ENCODE data around the gene CRYBG2.
"Not testable (repeated sequence)": the region's sequence is repeated elsewhere in the genome, so short reads cannot be mapped to it uniquely, and the experiment has no call there.

The CRYBG2 gene, protein sequence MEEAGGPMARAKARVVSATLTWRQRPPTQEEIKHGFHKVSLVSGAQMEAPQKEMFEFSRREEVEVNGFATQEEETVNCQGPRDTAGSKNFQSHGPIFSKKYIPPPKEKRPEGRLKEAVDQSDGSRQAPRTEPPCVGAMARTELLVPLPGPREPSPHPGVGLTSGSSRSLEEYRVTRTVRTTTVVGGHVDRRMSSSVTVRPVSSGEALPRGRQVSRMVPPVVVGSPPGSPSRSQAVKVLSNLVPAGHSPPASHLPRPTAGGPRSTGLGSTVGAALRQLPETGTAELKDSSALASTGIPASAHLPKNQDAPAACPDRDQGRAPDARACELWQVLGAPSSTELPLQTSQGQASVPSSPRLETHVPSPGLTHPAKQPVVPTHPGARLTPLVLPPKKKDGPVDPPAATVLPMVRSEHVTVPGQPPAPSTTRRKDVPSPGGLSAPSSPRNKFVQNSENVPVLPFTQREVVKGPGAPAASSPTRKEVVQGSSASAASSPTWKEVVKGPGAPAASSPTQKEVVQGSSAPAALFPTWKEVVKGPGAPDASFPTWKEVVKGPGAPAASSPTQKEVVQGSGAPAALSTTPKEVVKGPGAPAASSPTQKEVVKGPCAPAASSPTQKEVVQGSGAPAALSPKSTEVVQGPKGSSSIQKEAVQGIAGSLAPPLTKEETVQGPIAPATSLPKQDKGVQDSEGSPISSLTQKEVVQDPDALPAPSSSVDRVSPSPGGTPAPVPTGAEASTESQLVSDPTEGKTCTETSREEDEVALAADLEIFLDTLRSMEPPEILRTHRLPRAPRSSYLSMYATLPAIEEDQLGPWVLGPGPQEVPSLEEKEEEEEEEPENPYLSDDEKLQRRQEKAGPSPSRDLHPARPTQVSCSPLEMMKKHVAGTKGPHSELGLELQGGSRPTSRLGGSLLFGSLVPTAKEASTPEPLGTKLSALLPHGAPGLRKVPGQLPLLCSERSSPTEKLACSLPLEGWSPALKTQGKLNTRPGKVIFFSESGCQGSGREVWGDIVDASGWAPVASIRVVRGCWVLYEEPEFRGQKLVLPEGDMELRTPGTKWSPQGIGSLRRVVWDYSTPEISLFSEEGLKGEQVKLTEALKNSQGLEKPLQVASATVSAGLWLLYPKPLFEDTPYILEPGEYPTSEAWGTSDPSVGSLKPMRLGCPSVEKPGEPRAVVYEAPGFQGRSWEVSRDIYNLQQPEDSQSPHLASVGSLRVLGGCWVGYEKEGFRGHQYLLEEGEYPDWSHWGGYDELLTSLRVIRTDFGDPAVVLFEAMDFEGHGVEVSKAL (N-terminal part only)

GRCh38 chr1:26353976-26354820 lies at the start of gene CRYBG2:
CRYBG2 (minus strand) TSS chr1:26354130; CDS start chr1:26346657, 7,473 bp downstream.
- peaks cover 5% of the 10 kb centered on the region for H3K36me3 Mint-ChIP-seq (ENCODE audit: insufficient read depth)
- H3K4me1 Mint-ChIP-seq = peaks cover 17% of the 10 kb centered on the region
- no peak within 1 kb of the TSS for H3K27ac Mint-ChIP-seq (ENCODE audit: low read depth)
- H3K4me3 Mint-ChIP-seq = no peak within 1 kb of the TSS
- H3K9me3 Mint-ChIP-seq = no peaks in the 10 kb centered on the region
- DNase-seq (ENCODE audit: low spot score in 2 of 2) (no peak), ATAC-seq (replicated peaks; ENCODE audit: extremely low read depth, poor library complexity, severe bottlenecking) (no peak)
- peaks cover 7% of the 10 kb centered on the region for H3K27me3 Mint-ChIP-seq

GRCh38 chr1:26403656-26404055 lies 49.7 kb upstream of the CRYBG2 start:
- no peak overlapping the region for H3K27ac Mint-ChIP-seq (ENCODE audit: low read depth)

GRCh38 chr1:26401891-26402290 lies 48.0 kb upstream of the CRYBG2 start:
- peaks cover 58% of the 10 kb centered on the region for H3K27me3 Mint-ChIP-seq
- no peak overlapping the region for H3K4me3 Mint-ChIP-seq
- no peaks in the 10 kb centered on the region for H3K36me3 Mint-ChIP-seq (ENCODE audit: insufficient read depth)
- no peaks in the 10 kb centered on the region for H3K4me1 Mint-ChIP-seq
- DNase-seq (ENCODE audit: low spot score in 2 of 2) (no peak), ATAC-seq (replicated peaks; ENCODE audit: extremely low read depth, poor library complexity, severe bottlenecking) (no peak)
- H3K27ac Mint-ChIP-seq (ENCODE audit: low read depth) = no peak overlapping the region
- no peaks in the 10 kb centered on the region for H3K9me3 Mint-ChIP-seq

More at GRCh38 chr1:26403656-26404055, 49.7 kb upstream of the CRYBG2 start:
- peaks cover 4% of the 10 kb centered on the region for H3K36me3 Mint-ChIP-seq (ENCODE audit: insufficient read depth)
- H3K4me3 Mint-ChIP-seq = no peak overlapping the region
- DNase-seq (ENCODE audit: low spot score in 2 of 2) (no peak), ATAC-seq (replicated peaks; ENCODE audit: extremely low read depth, poor library complexity, severe bottlenecking) (no peak)
- H3K4me1 Mint-ChIP-seq = peaks cover 3% of the 10 kb centered on the region
- no peaks in the 10 kb centered on the region for H3K9me3 Mint-ChIP-seq
- peaks cover 65% of the 10 kb centered on the region for H3K27me3 Mint-ChIP-seq

DNA sequence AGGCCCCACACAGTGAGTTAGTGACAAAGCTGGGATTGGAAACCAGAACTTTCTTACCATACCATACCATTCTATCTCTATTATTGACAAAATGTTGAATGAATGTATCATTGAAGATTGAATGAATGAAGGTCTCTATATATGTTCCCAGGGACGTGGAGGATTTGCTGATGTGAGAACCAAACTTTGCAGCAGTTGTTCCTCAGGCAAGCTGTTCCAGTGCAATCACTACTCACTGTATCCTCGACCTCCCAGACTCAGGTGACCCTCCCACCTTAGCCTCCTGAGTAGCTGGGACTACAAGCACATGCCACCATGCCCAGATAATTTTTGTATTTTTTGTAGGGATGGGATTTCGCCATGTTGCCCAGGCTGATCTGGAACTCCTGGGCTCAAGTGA lies 45.1 kb upstream of the CRYBG2 start:
- Mint-ChIP-seq H3K4me3 (no peak overlapping the region), H3K4me1 (no peaks in the 10 kb centered on the region), H3K9me3 (no peaks in the 10 kb centered on the region), H3K27me3 (peaks cover 43% of the 10 kb centered on the region), H3K36me3 (ENCODE audit: insufficient read depth) (no peaks in the 10 kb centered on the region), H3K27ac (ENCODE audit: low read depth) (no peak overlapping the region)
- DNase-seq (ENCODE audit: low spot score in 2 of 2) (no peak), ATAC-seq (replicated peaks; ENCODE audit: extremely low read depth, poor library complexity, severe bottlenecking) (no peak)

GRCh38 chr1:26395754-26396153 lies 41.8 kb upstream of the CRYBG2 start:
- no peaks in the 10 kb centered on the region for H3K36me3 Mint-ChIP-seq (ENCODE audit: insufficient read depth)
- no peak overlapping the region for H3K27ac Mint-ChIP-seq (ENCODE audit: low read depth)
- H3K4me3 Mint-ChIP-seq = no peak overlapping the region
- H3K9me3 Mint-ChIP-seq = no peaks in the 10 kb centered on the region
- no peak for ATAC-seq (replicated peaks; ENCODE audit: extremely low read depth, poor library complexity, severe bottlenecking)
- H3K27me3 Mint-ChIP-seq = peaks cover 10% of the 10 kb centered on the region
- no peak for DNase-seq (ENCODE audit: low spot score in 2 of 2)
- peaks cover 11% of the 10 kb centered on the region for H3K4me1 Mint-ChIP-seq

DNA sequence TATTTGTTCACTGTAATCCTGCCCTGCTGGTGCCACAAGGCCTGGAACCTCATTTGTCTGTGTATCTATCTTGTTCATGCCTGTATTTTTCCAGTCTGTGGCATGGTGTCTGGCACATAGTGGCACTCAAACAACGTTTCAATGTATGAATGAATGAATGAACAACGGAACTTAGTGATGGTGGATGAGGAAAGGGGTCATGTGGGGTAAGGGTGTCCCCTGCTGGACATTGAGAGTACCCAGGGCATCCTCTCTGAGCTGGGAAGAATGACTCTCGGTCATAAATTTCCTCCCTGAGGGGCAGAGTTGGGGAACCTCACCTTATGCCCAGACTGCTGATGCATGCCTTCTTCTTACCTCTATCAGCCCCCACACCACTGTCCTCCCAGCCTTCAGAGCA lies 37.5 kb upstream of the CRYBG2 start:
- H3K4me3 Mint-ChIP-seq = no peak overlapping the region
- H3K27me3 Mint-ChIP-seq = peaks cover 10% of the 10 kb centered on the region
- ATAC-seq (replicated peaks; ENCODE audit: extremely low read depth, poor library complexity, severe bottlenecking) (peak; percentile 72), DNase-seq (ENCODE audit: low spot score in 2 of 2) (peak; percentile 30 to 32)
- peaks cover 2% of the 10 kb centered on the region for H3K36me3 Mint-ChIP-seq (ENCODE audit: insufficient read depth)
- H3K4me1 Mint-ChIP-seq = peaks cover 21% of the 10 kb centered on the region
- H3K9me3 Mint-ChIP-seq = no peaks in the 10 kb centered on the region
- peak overlapping the region; percentile 45 for H3K27ac Mint-ChIP-seq (ENCODE audit: low read depth)

DNA sequence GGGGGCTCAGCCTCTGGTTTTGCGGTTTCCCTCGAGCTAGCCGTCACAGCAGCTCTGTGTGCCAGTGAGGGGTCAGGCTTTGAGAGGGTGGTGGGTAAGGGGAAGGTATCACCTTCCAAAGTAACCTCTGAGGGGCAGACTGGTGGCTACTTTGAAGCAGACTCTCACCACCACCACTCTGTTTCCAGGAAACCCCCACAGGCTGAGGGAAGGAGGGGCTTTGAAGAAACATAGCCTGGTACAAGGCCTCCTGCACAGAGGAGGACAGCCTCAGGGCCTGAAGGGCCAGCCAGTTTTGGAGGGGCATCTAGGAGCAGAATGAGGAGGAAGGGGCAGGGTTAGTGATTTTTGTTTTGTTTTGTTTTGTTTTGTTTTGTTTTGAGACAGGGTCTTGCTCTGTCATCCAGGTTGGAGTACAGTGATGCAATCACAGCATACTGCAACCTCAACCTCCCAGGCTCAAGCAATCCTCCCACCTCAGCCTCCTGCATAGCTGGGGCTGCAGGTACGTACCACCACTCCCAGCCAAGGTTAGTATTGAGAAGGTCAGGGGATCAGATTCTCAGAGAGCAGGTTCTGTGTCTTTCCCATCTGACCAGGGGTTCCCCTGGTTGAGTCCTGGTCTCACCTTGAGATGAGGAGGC lies 35.8 kb upstream of the CRYBG2 start:
- no peaks in the 10 kb centered on the region for H3K9me3 Mint-ChIP-seq
- no peak overlapping the region for H3K4me3 Mint-ChIP-seq
- DNase-seq (ENCODE audit: low spot score in 2 of 2) (no peak), ATAC-seq (replicated peaks; ENCODE audit: extremely low read depth, poor library complexity, severe bottlenecking) (no peak)
- H3K27me3 Mint-ChIP-seq = peaks cover 10% of the 10 kb centered on the region
- H3K4me1 Mint-ChIP-seq = peaks cover 33% of the 10 kb centered on the region
- H3K36me3 Mint-ChIP-seq (ENCODE audit: insufficient read depth) = peaks cover 2% of the 10 kb centered on the region
- H3K27ac Mint-ChIP-seq (ENCODE audit: low read depth) = no peak overlapping the region

GRCh38 chr1:26388791-26389445 lies 35.0 kb upstream of the CRYBG2 start:
- Mint-ChIP-seq H3K4me3 (no peak overlapping the region), H3K27ac (ENCODE audit: low read depth) (no peak overlapping the region), H3K4me1 (peaks cover 41% of the 10 kb centered on the region), H3K27me3 (peaks cover 10% of the 10 kb centered on the region), H3K9me3 (no peaks in the 10 kb centered on the region), H3K36me3 (ENCODE audit: insufficient read depth) (peaks cover 2% of the 10 kb centered on the region)
- DNase-seq (ENCODE audit: low spot score in 2 of 2) = no peak
- no peak for ATAC-seq (replicated peaks; ENCODE audit: extremely low read depth, poor library complexity, severe bottlenecking)

- no peak for DNase-seq (ENCODE audit: low spot score in 2 of 2)
- H3K4me1 Mint-ChIP-seq = peaks cover 42% of the 10 kb centered on the region
- no peak for ATAC-seq (replicated peaks; ENCODE audit: extremely low read depth, poor library complexity, severe bottlenecking)
- peaks cover 2% of the 10 kb centered on the region for H3K36me3 Mint-ChIP-seq (ENCODE audit: insufficient read depth)
- peaks cover 10% of the 10 kb centered on the region for H3K27me3 Mint-ChIP-seq
- H3K9me3 Mint-ChIP-seq = no peaks in the 10 kb centered on the region
- no peak overlapping the region for H3K4me3 Mint-ChIP-seq
- no peak overlapping the region for H3K27ac Mint-ChIP-seq (ENCODE audit: low read depth)
Measured at GRCh38 chr1:26387447-26387846, 33.5 kb upstream of the CRYBG2 start.

GRCh38 chr1:26385063-26385462 lies 31.1 kb upstream of the CRYBG2 start:
- DNase-seq (ENCODE audit: low spot score in 2 of 2); H3K9me3 Mint-ChIP-seq; ATAC-seq (replicated peaks; ENCODE audit: extremely low read depth, poor library complexity, severe bottlenecking); H3K36me3 Mint-ChIP-seq (ENCODE audit: insufficient read depth): not testable (repeated sequence)
- Mint-ChIP-seq H3K4me3 (peak overlapping the region; percentile 18), H3K27me3 (peaks cover 10% of the 10 kb centered on the region), H3K4me1 (peaks cover 35% of the 10 kb centered on the region), H3K27ac (ENCODE audit: low read depth) (peak overlapping the region; percentile 83)

GRCh38 chr1:26384076-26384475 lies 30.1 kb upstream of the CRYBG2 start:
- H3K27ac Mint-ChIP-seq (ENCODE audit: low read depth) = peak overlapping the region; percentile 24
- no peaks in the 10 kb centered on the region for H3K9me3 Mint-ChIP-seq
- H3K27me3 Mint-ChIP-seq = peaks cover 8% of the 10 kb centered on the region
- ATAC-seq (replicated peaks; ENCODE audit: extremely low read depth, poor library complexity, severe bottlenecking) = peak; percentile 58
- no peak for DNase-seq (ENCODE audit: low spot score in 2 of 2)
- H3K4me3 Mint-ChIP-seq = peak overlapping the region; percentile 60
- H3K36me3 Mint-ChIP-seq (ENCODE audit: insufficient read depth) = peaks cover 5% of the 10 kb centered on the region
- peaks cover 35% of the 10 kb centered on the region for H3K4me1 Mint-ChIP-seq

Data from central memory CD8-positive, alpha-beta T cell (primary cell).